GM18873 (cell line): ENCODE results near the gene ZFP92.
"Not testable (repeated sequence)": the region's sequence is repeated elsewhere in the genome, so short reads cannot be mapped to it uniquely, and the experiment has no call there.

Source experiments
- ATAC-seq: cut with Tn5 transposase; IDR thresholded peaks from one replicate; pipeline ENCODE4 v1.9.1; 2021; ENCODE audit warnings: mild to moderate bottlenecking, moderate library complexity, moderate number of reproducible peaks; ENCODE audit not compliant: unreplicated experiment, low FRiP score

The ZFP92 gene

DNA sequence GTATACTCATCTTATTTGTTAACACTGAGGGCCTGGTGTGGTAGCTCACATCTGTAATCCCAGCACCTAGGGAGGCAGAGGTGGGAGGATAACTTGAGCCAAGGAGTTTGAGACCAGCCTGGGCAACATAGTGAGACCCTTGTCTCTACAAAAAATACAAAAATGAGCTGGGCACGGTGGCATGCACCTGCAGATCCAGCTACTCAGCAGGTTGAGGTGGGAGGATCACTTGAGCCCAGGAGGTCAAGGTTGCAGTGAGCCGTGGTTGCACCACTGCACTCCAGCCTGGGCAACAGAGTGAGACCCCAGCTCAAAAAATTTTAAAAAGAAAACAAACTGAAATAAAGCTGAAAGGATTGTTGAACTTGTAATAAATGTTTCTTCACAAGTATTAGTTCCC is 26.3 kb upstream of the ZFP92 start:
- ATAC-seq: not testable (repeated sequence)

DNA sequence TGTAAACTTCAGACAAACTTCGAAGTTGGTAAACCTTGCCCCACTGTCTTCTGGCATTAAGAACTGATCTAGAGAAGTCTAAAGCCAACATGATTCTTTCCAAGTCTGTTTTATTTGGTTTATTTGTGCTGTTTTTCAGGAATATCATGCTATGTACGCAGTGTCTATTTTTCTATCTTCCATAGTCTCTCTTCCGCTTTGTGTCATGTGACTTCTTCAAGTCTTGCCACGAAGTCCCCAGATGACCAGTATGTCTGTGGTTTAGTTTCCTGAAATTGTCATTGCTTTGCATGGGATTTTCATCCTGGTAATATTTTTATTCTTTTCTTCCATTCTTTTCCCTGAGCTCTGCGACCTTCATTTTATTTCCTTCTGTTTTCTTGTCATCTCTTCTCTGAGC is 25.2 kb upstream of the ZFP92 start:
- no peak for ATAC-seq

- ATAC-seq: no peak
Observed at GRCh38 chrX:153387345-153387744, 23.9 kb upstream of the ZFP92 start.

DNA sequence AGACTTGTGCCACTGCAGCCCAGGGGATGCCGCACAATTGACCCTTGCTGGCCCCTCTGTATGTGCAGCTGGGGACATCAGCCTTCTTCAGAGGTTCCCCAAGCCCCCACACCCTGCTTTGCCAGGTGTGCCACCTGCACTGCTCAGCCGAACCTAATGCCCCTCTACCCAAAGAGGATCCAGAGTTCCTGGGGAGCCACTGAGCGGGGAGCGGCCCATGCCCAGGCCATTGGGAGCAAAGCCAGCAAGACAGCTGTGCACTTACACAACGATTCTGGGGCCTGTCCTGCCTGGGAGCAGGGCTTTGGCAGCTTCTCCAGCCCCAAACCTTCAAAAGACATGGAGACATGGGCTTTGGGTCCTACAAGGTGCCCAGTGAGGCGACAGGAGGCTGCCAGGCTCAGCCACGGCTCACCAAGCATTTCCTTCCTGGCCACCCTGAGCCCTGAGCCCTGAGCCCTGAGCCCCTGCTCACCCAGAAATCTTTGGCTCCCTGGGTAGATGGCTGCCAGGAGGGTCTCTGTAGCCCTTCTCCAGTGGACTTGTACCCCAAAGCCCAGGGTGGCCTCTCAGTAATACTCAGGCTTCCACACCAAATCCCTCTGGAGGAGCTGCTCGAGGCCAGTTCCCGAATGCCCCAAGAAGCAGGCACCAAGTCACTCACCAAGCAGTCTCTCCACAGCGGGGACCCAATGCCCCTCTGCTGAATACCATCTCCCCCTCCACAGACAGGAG is 23.1 kb upstream of the ZFP92 start:
- ATAC-seq: no peak

DNA sequence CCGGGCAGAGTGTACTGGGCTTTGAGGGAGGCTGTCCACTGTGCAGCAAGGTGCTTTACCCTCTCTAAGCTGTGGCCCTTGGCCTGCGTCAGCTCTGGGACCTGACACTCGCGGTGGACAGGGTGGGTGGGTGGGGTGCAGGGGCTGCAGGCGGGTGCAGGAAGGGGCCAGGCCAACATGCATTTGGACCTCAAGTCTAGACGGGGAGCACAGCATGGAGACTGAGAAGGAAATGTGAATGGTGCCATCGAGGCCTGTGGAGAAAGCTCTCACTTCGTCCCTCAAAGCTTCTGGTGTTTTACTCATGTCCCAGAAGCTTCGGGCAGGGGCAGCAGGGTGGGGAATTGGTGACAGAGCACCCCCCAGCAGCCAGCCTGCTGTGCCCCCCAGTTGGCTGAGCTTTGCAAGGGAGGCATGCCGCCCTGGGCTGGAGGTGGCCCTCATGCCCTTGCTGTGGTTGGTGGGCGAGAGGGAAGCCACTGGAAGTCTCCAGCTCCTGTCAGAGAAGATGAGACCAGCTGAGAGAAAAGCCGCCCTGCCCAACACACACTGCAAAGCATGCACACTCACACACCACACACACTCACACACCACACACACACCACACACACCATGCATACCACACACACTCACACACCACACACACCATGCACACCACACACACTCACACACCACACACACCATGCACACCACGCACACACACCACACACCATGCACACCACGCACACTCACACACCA is 22.4 kb upstream of the ZFP92 start:
- ATAC-seq: no peak

- not testable (repeated sequence) for ATAC-seq
Observed at GRCh38 chrX:153389460-153389768, 21.9 kb upstream of the ZFP92 start.

- ATAC-seq: no peak
Observed at GRCh38 chrX:153392642-153393321, 18.5 kb upstream of the ZFP92 start.

- no peak for ATAC-seq
Observed at GRCh38 chrX:153394612-153395011, 16.7 kb upstream of the ZFP92 start.

GRCh38 chrX:153395613-153396319 is 15.5 kb upstream of the ZFP92 start:
- no peak for ATAC-seq

DNA sequence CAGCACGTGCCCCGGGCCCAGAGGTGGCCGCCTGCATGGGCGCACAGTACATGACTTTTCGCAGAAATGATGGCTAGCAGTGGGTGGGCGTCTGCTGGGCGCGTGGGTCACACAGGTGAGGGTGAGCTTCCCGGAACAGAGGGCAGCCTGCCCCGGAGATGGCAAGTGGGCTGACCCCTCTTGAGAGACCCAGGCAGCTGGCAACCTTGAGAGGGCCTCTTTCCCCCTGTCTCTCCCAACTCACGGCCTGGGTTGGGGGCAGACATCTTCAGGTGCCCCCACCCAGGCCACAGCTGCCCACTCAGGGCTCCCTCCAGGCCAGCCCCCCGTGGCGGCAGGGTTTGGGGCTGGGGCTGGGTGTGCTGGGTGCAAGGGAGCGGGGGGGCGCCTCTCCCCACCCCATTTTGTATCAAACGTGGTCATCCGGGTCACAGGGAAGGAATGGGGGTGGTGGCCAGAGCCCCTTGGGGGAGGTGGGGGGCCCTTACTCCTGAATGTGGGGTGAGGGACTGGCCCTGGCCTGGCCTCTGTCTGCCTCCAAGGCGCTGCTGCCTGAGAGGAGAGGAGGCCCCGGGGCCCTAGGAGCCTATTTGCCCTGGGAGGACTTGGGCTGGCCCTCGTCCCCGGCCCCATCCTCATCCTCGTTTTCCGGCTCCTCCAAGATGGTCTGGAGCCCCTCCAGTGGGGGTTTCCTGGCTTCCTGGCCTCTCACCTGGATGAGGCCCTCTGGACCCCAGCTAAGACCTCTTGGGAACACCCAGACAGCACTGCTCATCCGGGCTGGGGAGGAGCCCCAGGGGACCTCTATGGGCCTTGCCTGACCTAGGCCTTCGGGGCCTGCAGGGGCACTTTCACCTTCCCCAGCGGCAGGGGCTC is 14.7 kb upstream of the ZFP92 start:
- no peak for ATAC-seq

DNA sequence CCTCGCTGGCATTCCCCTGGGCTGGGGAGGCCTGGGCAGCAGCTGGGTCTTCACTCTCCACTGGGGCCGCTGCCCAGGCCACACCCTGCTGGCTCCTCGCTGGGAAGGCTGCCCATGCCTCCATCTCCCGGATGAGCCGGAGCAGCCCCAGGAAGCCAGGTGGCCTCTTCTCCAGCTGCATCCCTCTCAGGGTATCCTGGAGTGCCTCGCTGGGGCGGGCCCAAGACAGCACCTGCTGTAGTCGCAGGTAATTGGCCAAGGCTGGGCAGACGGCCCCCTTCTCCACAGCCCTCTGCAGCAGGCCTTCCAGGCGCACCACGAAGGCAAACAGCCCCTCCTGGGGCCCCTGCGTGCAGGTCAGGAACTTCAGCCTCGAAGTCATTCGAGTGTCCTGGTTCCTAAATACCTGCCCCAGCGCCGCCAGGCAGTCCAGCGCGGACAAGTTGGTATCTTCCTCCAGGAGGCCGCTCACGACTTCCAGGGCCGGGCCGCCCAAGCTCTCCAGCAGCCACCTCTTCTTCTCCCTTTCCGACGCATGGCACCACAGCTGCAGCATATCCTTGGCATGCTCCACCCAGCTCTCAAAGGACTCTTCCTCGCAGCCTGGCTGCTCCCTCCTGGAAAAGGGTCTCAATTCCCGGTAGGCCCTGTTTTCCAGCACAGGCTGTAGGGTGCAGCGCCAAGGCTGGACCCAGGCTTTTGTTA is 13.9 kb upstream of the ZFP92 start:
- no peak for ATAC-seq

DNA sequence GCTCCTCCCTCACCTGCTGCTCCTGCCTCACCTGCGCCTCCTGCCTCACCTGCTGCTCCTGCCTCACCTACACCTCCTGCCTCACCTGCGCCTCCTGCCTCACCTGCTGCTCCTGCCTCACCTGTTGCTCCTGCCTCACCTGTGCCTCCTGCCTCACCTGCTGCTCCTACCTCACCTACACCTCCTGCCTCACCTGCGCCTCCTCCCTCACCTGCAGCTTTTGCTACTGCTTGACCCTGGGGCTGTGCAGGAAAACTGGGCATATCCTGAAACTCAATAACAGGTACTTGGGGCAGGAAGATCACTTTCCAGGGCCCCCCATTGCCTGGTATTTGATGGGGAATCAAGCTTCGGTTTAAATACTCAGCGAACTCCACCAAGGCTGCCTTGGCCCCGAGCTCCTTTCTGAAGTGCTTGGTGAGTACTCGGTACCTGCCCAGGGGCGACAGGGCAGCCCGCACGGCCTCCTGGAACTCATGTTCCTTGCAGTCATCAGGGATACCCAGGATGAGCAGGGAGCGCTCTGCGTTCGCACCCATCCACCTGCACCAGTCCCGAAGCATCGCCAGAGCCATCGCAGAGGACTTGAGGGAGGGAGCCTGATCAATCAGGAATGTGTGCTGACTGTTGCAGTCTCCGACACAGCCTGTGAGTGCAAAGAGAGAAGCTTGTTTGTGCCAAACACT is 12.9 kb upstream of the ZFP92 start:
- ATAC-seq: no peak

DNA sequence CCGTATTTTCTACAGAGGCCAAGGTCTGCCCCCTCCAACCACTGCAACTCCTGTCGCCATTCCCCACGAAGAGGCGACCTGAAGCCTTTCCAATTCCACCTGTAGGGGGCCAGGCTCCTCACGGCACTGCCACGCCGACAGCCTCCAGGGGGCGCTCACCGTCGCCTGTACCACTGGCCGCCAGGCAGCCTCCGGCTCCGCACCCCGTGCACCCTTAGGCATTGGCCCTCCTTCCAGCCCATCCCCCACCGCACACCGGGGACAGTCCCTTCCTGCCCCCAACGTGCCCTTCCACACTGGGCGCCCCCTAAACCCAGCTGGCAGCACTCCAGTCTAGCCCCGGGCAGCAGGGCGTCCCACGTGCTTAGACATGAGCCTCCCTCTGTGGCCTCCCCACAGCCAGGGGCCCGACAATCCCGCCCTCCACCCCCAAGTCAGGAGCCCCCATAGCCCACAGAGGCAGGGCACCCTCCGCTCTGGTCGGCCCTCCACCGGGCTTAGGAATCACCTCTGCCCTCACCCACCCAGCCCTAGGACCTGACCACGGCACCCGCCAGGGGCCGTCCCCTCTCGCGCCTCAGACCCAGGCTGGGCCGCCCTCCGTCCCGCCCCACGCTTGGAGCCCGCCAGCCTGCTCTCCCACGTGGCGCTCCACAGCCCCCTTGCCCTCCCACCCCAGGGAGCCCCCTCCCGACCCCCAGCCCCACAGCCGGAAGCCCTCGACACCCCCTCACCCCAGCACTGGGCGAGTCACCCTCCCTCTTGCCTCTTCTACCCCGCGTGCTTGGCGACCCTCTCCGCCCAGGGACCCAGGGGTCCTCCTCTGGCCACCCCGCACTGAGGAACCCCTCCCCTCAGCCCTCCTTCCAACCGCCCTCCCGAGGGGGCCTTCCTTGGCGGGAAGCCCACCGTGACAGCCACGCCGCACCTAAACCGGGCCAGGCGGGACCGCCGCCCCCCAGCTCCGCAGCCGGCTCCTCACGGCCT is 10.8 kb upstream of the ZFP92 start:
- ATAC-seq: no peak

DNA sequence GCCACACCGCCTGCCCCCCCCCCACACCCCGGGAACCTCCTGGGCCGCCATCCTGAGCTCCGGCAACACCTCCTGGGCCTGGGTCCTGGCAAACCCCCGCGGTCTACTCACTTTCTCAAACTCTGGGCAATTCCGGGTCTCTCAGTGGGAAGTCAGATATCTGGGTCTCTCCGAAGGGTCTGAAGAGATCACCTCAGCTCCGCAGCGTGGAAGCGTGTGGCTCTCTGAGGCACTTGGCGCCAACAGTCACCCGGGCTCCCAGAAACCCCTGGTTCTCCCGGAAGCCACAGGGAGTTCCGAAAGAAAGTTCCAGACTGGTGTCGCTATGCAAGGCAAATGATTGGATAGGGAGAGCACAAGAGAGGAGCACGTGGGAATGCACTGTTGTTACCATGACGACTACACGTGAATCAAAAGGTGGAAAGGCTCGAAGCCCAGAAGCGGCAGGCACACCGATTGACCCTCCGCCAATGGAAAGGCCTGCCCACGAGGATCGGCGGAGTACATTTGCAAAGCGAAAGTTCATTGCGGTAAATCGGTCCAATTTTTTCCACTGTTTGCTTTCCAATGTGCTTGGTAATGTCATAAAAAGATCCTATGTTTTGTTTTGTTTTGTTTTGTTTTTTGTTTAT is 10.0 kb upstream of the ZFP92 start, which contains the start of gene PNMA6E:
Gene PNMA6E, minus strand, starts transcription at position 218 of the 632 bp plus-strand sequence. CDS start 2,501 bp downstream, outside the sequence.
- no peak for ATAC-seq

DNA sequence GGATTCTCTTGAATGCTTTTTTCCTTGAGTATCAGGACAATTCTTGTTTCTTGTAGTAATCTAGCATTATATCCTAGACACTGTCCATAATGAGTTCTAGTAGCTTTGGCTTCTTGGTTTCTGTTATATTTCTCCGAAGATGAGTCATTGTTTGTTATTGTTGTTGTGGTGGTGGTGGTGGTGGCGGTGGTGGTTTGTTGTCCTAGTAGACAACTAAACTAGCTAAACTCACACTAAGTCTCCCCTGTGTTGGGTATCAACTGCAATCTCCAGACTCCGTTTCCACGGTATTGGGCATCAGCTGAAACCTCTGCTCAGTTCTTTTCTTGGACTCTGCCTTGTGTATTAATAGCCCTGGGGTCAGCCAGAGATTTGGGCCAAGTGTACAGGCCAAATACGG is 6.9 kb upstream of the ZFP92 start:
- ATAC-seq: not testable (repeated sequence)

DNA sequence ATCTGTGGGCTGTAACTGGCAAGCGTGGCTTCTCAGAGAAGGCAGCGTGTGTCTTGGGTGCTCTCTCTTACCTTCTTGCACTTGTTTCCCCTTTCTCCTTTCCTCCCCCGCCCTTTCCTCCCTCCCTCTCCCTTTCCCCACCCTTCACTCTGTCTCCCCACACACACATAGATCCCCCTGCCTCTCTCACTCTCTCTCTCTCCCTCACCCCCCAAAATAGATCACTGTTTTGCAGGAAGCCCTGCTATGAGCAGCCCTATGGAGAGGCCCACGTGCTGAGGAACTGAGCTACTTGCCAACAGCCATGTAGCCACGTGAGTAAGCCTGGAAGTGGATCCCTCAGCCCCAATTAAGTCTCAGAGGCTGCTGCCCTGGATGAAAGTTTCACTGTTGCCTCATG is 5.8 kb upstream of the ZFP92 start:
- no peak for ATAC-seq

DNA sequence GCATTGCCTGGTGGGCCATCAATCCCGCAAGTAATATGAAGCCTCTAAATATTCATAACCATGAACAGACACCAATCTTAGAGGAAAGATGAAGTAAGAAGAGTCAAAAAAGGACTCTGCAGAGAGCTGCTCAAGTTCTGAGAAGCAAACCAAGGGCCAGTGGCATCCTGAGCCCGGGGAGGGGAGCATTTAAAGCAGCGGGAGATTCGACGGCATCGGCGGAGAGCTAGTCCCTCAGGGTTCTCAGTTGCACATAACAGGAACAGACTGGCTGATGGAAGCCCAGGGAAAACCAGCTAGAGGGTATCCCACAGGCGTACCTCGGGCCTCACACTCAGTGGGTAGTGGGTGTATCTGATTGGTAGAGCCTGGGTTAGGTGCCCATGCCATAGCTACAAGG is 5.3 kb upstream of the ZFP92 start:
- no peak for ATAC-seq
